22Rv1 (cell line): ENCODE measurements around the gene UBQLN4.

ENCODE experiments used
- H3K27ac ChIP-seq: fragments of 450-650 bp; 2 replicates; pipeline ENCODE4 v1.5.1; 2017
- CTCF ChIP-seq: fragments of 450-650 bp; IDR thresholded peaks from 2 replicates; pipeline ENCODE4 v1.5.1; 2017; ENCODE audit warnings: mild to moderate bottlenecking
- ZFX ChIP-seq: fragments of 450-650 bp; IDR thresholded peaks from 2 replicates; pipeline ENCODE4 v1.6.1; 2017; ENCODE audit warnings: antibody characterized with exemption, borderline replicate concordance

UBQLN4 gene

GRCh38 chr1:156053768-156054499 is at the start of gene UBQLN4:
Gene UBQLN4, minus strand, starts transcription at chr1:156053798. Its CDS starts 97 bp downstream, at chr1:156053701.
- TF ChIP-seq ZFX (no peak), CTCF (peak; percentile 84)
- peak within 1 kb of the TSS; percentile 100 for H3K27ac ChIP-seq

GRCh38 chr1:156102633-156103511 is 49.3 kb upstream of the UBQLN4 start:
- peak overlapping the region; percentile 67 for H3K27ac ChIP-seq
- TF ChIP-seq CTCF (no peak), ZFX (no peak)

- no peak overlapping the region for H3K27ac ChIP-seq
- TF ChIP-seq CTCF (no peak), ZFX (no peak)
Observed at GRCh38 chr1:156101880-156102279, 48.3 kb upstream of the UBQLN4 start.

- no peak overlapping the region for H3K27ac ChIP-seq
- TF ChIP-seq CTCF (no peak), ZFX (no peak)
Observed at GRCh38 chr1:156100205-156100995, 46.8 kb upstream of the UBQLN4 start.

- H3K27ac ChIP-seq = no peak overlapping the region
- TF ChIP-seq CTCF = no peak
- TF ChIP-seq ZFX = no peak
Observed at GRCh38 chr1:156099282-156099681, 45.7 kb upstream of the UBQLN4 start.

GRCh38 chr1:156098784-156099183 is 45.2 kb upstream of the UBQLN4 start:
- TF ChIP-seq ZFX (no peak), CTCF (no peak)
- H3K27ac ChIP-seq = no peak overlapping the region
